K562 (cell line): ENCODE results near the gene PDK1. TPM values are rescaled to one million over a fixed set of nuclear protein-coding genes. Genes with fewer than 3 reads are reported as not detected.

Source experiments
- ATAC-seq: fragments of 200-7000 bp; cut with Tn5 transposase; 3 replicates; pipeline ENCODE4 v1.9.1; 2020; ENCODE audit warnings: moderate library complexity
- BruUV-seq: library from RNA; stranded (reverse); fragments of 400-500 nt; replicated peaks from 2 replicates; lab custom pipeline; 2021; lab: Mats Ljungman, UMichigan
- CTCF ChIA-PET: fragments of 300-600 bp; formaldehyde crosslinking; extraction: SDS; loops from one replicate; lab custom pipeline; 2021; ENCODE audit warnings: low intra/inter-chr PET ratio; lab: Yijun Ruan, JAX
- POLR2A ChIA-PET: fragments of 300-600, 350-650 bp; sonication (Branson Sonifier 250); formaldehyde crosslinking; extraction: SDS; loops from one replicate; lab custom pipeline; 2021; ENCODE audit warnings: antibody characterized with exemption, inconsistent platforms; lab: Yijun Ruan, JAX
- DNase-seq, 4 experiments: peaks; one replicate each; pipeline versions ENCODE4 v3.0.0 to v3.0.0-alpha.2; 2011 to 2018; ENCODE audit warnings: low spot score in 3 of 4, mixed read lengths in 3 of 4; ENCODE audit errors: extremely low read depth in 1 of 4
- FAIRE-seq: peaks from 2 replicates; lab custom pipeline; 2011; peaks lifted over from hg19 to GRCh38; lab: Jason Lieb, UNC
- H2AFZ ChIP-seq: 2 replicates; pipeline ENCODE4 v1.6.0; 2011; ENCODE audit warnings: low read depth, low read length, control low read depth, inconsistent platforms
- H3K27ac ChIP-seq: fragments of 200-600 bp; 3 replicates; pipeline ENCODE4 v1.8.0; 2011; ENCODE audit warnings: low read depth, mild to moderate bottlenecking, control low read depth, inconsistent platforms, low read length, moderate library complexity, mixed read lengths; ENCODE audit errors: extremely low read depth
- H3K27me3 ChIP-seq, 2 experiments: fragments of 300-600 bp in 1 of 2; 2 replicates in 1 of 2; 3 replicates in 1 of 2; pipeline versions ENCODE4 v1.6.0 to v1.8.0; 2011; ENCODE audit warnings: inconsistent platforms in 2 of 2, low read length in 2 of 2, mild to moderate bottlenecking in 1 of 2, mixed read lengths in 1 of 2, moderate library complexity in 1 of 2; ENCODE audit not compliant: control insufficient read depth in 2 of 2, insufficient read depth in 2 of 2
- H3K36me3 ChIP-seq: fragments of 300-600 bp; 3 replicates; pipeline ENCODE4 v1.8.0; 2011; ENCODE audit warnings: mild to moderate bottlenecking, low read length, inconsistent platforms; ENCODE audit not compliant: control insufficient read depth, insufficient read depth
- H3K4me1 ChIP-seq, 2 experiments: fragments of 200-600 bp in 1 of 2; replicated peaks in 1 of 2; 2 replicates in 1 of 2; 3 replicates in 1 of 2; pipeline versions ENCODE4 v1.5.1 to v1.8.0; 2011; ENCODE audit warnings: inconsistent platforms in 2 of 2, low read length in 2 of 2, mild to moderate bottlenecking in 1 of 2, mixed read lengths in 1 of 2, moderate library complexity in 1 of 2; ENCODE audit not compliant: control insufficient read depth in 2 of 2, insufficient read depth in 2 of 2
- H3K4me2 ChIP-seq: 2 replicates; pipeline ENCODE4 v1.6.1; 2011; ENCODE audit warnings: low read length, control low read depth, inconsistent platforms, mixed read lengths; ENCODE audit not compliant: insufficient read depth
- H3K4me3 ChIP-seq: fragments of 200-600 bp; sonication (generic), shearing (Covaris generic); 2 replicates; pipeline ENCODE4 v1.5.1; 2016; ENCODE audit warnings: control low read depth, inconsistent platforms
- H3K79me2 ChIP-seq: fragments of 200-600 bp; 3 replicates; pipeline ENCODE4 v1.8.0; 2011; ENCODE audit warnings: low read length, inconsistent platforms; ENCODE audit not compliant: control insufficient read depth, insufficient read depth
- H3K9ac ChIP-seq, 2 experiments: 2 replicates each; pipeline versions ENCODE4 v1.6.0 to v1.6.1; 2011; ENCODE audit warnings: low read depth in 2 of 2, low read length in 2 of 2, control low read depth in 1 of 2, inconsistent platforms in 1 of 2, mild to moderate bottlenecking in 1 of 2, mixed read lengths in 1 of 2; ENCODE audit not compliant: insufficient read depth in 1 of 2
- H3K9me1 ChIP-seq: one replicate; pipeline ENCODE4 v1.6.0; 2011; ENCODE audit warnings: inconsistent platforms, mild to moderate bottlenecking, low read length, moderate library complexity; ENCODE audit not compliant: control insufficient read depth, insufficient read depth
- H3K9me3 ChIP-seq: replicated peaks from 2 replicates; pipeline ENCODE4 v1.5.1; 2011; ENCODE audit warnings: low read depth, low read length, inconsistent platforms; ENCODE audit not compliant: control insufficient read depth, insufficient read depth
- H4K20me1 ChIP-seq: replicated peaks from 2 replicates; pipeline ENCODE4 v1.6.1; 2011; ENCODE audit warnings: low read length, inconsistent platforms, mixed read lengths; ENCODE audit not compliant: control insufficient read depth, insufficient read depth
- ARID3A ChIP-seq: IDR thresholded peaks from 2 replicates; pipeline ENCODE4 v1.6.1; 2012; ENCODE audit warnings: low read depth, low read length, improper control_type of control experiment, borderline replicate concordance
- C11orf30 ChIP-seq: fragments of 450-650 bp; IDR thresholded peaks from 2 replicates; pipeline ENCODE4 v1.6.1; 2016; ENCODE audit warnings: low read depth, mild to moderate bottlenecking
- GATAD2B ChIP-seq: fragments of 450-650 bp; IDR thresholded peaks from 2 replicates; pipeline ENCODE4 v1.6.1; 2017; ENCODE audit warnings: mild to moderate bottlenecking, borderline replicate concordance
- MAFF ChIP-seq: IDR thresholded peaks from 2 replicates; pipeline ENCODE4 v1.6.1; 2012; ENCODE audit warnings: low read length, improper control_type of control experiment
- MAFG ChIP-seq: fragments of 450-650 bp; conservative IDR thresholded peaks from 2 replicates; pipeline ENCODE4 v1.6.1; 2016; ENCODE audit warnings: missing genetic modification characterization, missing compliant biosample characterization
- MAFK ChIP-seq: IDR thresholded peaks from 2 replicates; pipeline ENCODE4 v1.6.1; 2011; ENCODE audit warnings: low read length, improper control_type of control experiment
- SIN3A ChIP-seq, 2 experiments: fragments of 150-350 bp in 1 of 2; IDR thresholded peaks; 2 replicates each; pipeline ENCODE4 v1.6.1; 2011 to 2016; ENCODE audit warnings: borderline replicate concordance in 2 of 2, low read depth in 2 of 2, low read length in 2 of 2, mild to moderate bottlenecking in 2 of 2, moderate library complexity in 2 of 2; ENCODE audit not compliant: control insufficient read depth in 1 of 2
- ZNF282 ChIP-seq: sonication (generic); formaldehyde crosslinking; IDR thresholded peaks from 2 replicates; pipeline ENCODE4 v1.8.1; 2023; ENCODE audit warnings: missing genetic modification reagents
- ZNF316 ChIP-seq: fragments of 450-650 bp; IDR thresholded peaks from 2 replicates; pipeline ENCODE4 v1.6.1; 2016
- WGBS: fragments of 100-300 bp; shearing (Covaris generic); methylation state at CpG from one replicate; pipeline ENCODE4 v1.1.6; 2016; ENCODE audit warnings: low coverage, mixed read lengths; ENCODE audit not compliant: insufficient coverage; ENCODE audit errors: missing lambda C conversion rate; 5-methylcytosine and 5-hydroxymethylcytosine counted together
- in situ Hi-C: fragments of 300-500 bp; cut with MboI; formaldehyde crosslinking; loops from 4 replicates; pipeline ENCODE4 v1.15.0; 2018; ENCODE audit warnings: inconsistent platforms, mixed read lengths
- intact Hi-C: fragments of 100-400 bp; cut with micrococcal nuclease; formaldehyde crosslinking; loops from 2 replicates; pipeline ENCODE4 v1.14.2; 2022
- polyA plus RNA-seq, 8 experiments: library from polyadenylated mRNA; depleted of rRNA in 4 of 8; stranded (reverse) in 5 of 8; unstranded in 3 of 8; fragments of >200 nt; fragmentation: Nextera tagmentation in 2 of 8; fragmentation: Illumina TruSeq in 1 of 8; extraction: Ambion mirVana in 2 of 8; extraction: Trizol in 1 of 8; gene quantifications; 2 replicates each; pipeline versions ENCODE4 v1.2.1 to v1.2.3, GENCODE V29; 2011 to 2014; ENCODE audit warnings: inconsistent platforms in 1 of 8, missing spikeins in 1 of 8
- total RNA-seq, 7 experiments: library from RNA; depleted of rRNA in 6 of 7; stranded (reverse); fragments of >200 nt in 6 of 7; fragmentation: Illumina TruSeq in 2 of 7; extraction: Trizol in 2 of 7; gene quantifications; 2 replicates each; pipeline versions ENCODE4 v1.2.1 to v1.2.3, GENCODE V29; 2011 to 2021; ENCODE audit warnings: low replicate concordance in 1 of 7
- TF ChIP-seq, protein P1 (sequence below): fragments of 450-650 bp; IDR thresholded peaks from 2 replicates; pipeline ENCODE4 v1.6.1; 2016; ENCODE audit warnings: mild to moderate bottlenecking, moderate library complexity

Gene PDK1
- total and polyA plus RNA-seq, 9 of the 15 experiments (the other 6 are each of a cell fraction or from before 2014, with no cell fraction given) = 3.5 to 176 (median 13.9) TPM

GRCh38 chr2:172599947-172600346 lies 44.1 kb downstream of the PDK1 start:
- in situ Hi-C loops (no loop called here), intact Hi-C loops (no loop called here)
- Histone ChIP-seq H3K9ac (no peak overlapping the region), H3K9me3 (no peaks in the 10 kb centered on the region), H4K20me1 (peaks cover 11% of the 10 kb centered on the region; the same call in 1 of the 2 replicates), H3K4me1 (peaks cover 0 to 14% of the 10 kb centered on the region in 2 experiments; a peak in 2 of 5 replicates), H3K27me3 (no peaks in the 10 kb centered on the region), H3K79me2 (no peaks in the 10 kb centered on the region), H3K36me3 (peaks cover 37% of the 10 kb centered on the region), H3K9me1 (peaks cover 4% of the 10 kb centered on the region), H3K4me2 (no peak overlapping the region), H3K27ac (no peak overlapping the region), H3K4me3 (no peak overlapping the region), H2AFZ (no peak overlapping the region)
- TF ChIP-seq MAFG (tag) (0 out of 2 replicates have a peak, but pooled peaks have one; percentile 26), SIN3A (IDR thresholded peaks at IDR 0.05; ENCODE audit: borderline replicate concordance in 2 of 2, control insufficient read depth in 1 of 2, low read depth in 2 of 2, low read length in 2 of 2) (no peak), ZNF316 (peak; percentile 81), ZNF282 (CRISPR knock-in tag) (no peak), GATAD2B (no peak), MAFF (peak; percentile 29; the same call in 1 of the 2 replicates), C11orf30 (peak; percentile 75; the same call in 1 of the 2 replicates), MAFK (peak; percentile 20; the same call in 1 of the 2 replicates), ARID3A (no peak)
- TF ChIP-seq, protein P1, sequence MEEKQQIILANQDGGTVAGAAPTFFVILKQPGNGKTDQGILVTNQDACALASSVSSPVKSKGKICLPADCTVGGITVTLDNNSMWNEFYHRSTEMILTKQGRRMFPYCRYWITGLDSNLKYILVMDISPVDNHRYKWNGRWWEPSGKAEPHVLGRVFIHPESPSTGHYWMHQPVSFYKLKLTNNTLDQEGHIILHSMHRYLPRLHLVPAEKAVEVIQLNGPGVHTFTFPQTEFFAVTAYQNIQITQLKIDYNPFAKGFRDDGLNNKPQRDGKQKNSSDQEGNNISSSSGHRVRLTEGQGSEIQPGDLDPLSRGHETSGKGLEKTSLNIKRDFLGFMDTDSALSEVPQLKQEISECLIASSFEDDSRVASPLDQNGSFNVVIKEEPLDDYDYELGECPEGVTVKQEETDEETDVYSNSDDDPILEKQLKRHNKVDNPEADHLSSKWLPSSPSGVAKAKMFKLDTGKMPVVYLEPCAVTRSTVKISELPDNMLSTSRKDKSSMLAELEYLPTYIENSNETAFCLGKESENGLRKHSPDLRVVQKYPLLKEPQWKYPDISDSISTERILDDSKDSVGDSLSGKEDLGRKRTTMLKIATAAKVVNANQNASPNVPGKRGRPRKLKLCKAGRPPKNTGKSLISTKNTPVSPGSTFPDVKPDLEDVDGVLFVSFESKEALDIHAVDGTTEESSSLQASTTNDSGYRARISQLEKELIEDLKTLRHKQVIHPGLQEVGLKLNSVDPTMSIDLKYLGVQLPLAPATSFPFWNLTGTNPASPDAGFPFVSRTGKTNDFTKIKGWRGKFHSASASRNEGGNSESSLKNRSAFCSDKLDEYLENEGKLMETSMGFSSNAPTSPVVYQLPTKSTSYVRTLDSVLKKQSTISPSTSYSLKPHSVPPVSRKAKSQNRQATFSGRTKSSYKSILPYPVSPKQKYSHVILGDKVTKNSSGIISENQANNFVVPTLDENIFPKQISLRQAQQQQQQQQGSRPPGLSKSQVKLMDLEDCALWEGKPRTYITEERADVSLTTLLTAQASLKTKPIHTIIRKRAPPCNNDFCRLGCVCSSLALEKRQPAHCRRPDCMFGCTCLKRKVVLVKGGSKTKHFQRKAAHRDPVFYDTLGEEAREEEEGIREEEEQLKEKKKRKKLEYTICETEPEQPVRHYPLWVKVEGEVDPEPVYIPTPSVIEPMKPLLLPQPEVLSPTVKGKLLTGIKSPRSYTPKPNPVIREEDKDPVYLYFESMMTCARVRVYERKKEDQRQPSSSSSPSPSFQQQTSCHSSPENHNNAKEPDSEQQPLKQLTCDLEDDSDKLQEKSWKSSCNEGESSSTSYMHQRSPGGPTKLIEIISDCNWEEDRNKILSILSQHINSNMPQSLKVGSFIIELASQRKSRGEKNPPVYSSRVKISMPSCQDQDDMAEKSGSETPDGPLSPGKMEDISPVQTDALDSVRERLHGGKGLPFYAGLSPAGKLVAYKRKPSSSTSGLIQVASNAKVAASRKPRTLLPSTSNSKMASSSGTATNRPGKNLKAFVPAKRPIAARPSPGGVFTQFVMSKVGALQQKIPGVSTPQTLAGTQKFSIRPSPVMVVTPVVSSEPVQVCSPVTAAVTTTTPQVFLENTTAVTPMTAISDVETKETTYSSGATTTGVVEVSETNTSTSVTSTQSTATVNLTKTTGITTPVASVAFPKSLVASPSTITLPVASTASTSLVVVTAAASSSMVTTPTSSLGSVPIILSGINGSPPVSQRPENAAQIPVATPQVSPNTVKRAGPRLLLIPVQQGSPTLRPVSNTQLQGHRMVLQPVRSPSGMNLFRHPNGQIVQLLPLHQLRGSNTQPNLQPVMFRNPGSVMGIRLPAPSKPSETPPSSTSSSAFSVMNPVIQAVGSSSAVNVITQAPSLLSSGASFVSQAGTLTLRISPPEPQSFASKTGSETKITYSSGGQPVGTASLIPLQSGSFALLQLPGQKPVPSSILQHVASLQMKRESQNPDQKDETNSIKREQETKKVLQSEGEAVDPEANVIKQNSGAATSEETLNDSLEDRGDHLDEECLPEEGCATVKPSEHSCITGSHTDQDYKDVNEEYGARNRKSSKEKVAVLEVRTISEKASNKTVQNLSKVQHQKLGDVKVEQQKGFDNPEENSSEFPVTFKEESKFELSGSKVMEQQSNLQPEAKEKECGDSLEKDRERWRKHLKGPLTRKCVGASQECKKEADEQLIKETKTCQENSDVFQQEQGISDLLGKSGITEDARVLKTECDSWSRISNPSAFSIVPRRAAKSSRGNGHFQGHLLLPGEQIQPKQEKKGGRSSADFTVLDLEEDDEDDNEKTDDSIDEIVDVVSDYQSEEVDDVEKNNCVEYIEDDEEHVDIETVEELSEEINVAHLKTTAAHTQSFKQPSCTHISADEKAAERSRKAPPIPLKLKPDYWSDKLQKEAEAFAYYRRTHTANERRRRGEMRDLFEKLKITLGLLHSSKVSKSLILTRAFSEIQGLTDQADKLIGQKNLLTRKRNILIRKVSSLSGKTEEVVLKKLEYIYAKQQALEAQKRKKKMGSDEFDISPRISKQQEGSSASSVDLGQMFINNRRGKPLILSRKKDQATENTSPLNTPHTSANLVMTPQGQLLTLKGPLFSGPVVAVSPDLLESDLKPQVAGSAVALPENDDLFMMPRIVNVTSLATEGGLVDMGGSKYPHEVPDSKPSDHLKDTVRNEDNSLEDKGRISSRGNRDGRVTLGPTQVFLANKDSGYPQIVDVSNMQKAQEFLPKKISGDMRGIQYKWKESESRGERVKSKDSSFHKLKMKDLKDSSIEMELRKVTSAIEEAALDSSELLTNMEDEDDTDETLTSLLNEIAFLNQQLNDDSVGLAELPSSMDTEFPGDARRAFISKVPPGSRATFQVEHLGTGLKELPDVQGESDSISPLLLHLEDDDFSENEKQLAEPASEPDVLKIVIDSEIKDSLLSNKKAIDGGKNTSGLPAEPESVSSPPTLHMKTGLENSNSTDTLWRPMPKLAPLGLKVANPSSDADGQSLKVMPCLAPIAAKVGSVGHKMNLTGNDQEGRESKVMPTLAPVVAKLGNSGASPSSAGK = no peak
- ChIA-PET CTCF (no interaction called here), POLR2A (interaction anchor here (0.8 to 1.6 kb wide), 5 partner anchors 13 to 47 kb away, joined by 3 to 7 read pairs (median 3); partner anchors contain the start of gene PDK1)
- DNase-seq = no peak
- no TSS peak for BruUV-seq
- FAIRE-seq = no peak
- ATAC-seq = no peak
- 10% methylated on average over 1 of the region's 1 CpG for WGBS
